Fibroblast of gingiva (primary cell): ENCODE measurements around the gene CR1L.
"Not testable (repeated sequence)": the region's sequence is repeated elsewhere in the genome, so short reads cannot be mapped to it uniquely, and the experiment has no call there.

Experiments
- DNase-seq: peaks from one replicate; pipeline ENCODE4 v3.0.0-alpha.2; 2011; ENCODE audit warnings: low read depth

CR1L gene

GRCh38 chr1:207646171-207646570 is 1.2 kb downstream of the CR1L start:
- no peak for DNase-seq

- DNase-seq = no peak
These were observed 2.1 kb downstream of the CR1L start for GRCh38 chr1:207646944-207647579.

- DNase-seq = no peak
These were observed 2.9 kb downstream of the CR1L start for GRCh38 chr1:207647671-207648333.

- DNase-seq = no peak
These were observed 3.6 kb downstream of the CR1L start for GRCh38 chr1:207648334-207649209.

GRCh38 chr1:207649210-207649753 is 4.3 kb downstream of the CR1L start:
- no peak for DNase-seq

- DNase-seq = no peak
These were observed 5.1 kb downstream of the CR1L start for GRCh38 chr1:207649865-207650580.

- no peak for DNase-seq
These were observed 6.7 kb downstream of the CR1L start for GRCh38 chr1:207651583-207651982.

- no peak for DNase-seq
These were observed 9.4 kb downstream of the CR1L start for GRCh38 chr1:207654320-207654719.

- no peak for DNase-seq
These were observed 13.5 kb downstream of the CR1L start for GRCh38 chr1:207658408-207658807.

- no peak for DNase-seq
These were observed 14.1 kb downstream of the CR1L start for GRCh38 chr1:207658904-207659485.

- DNase-seq = no peak
These were observed 14.7 kb downstream of the CR1L start for GRCh38 chr1:207659545-207660153.

GRCh38 chr1:207661420-207661819 is 16.5 kb downstream of the CR1L start:
- not testable (repeated sequence) for DNase-seq

- DNase-seq = no peak
These were observed 21.4 kb downstream of the CR1L start for GRCh38 chr1:207666342-207666741.

- no peak for DNase-seq
These were observed 24.6 kb downstream of the CR1L start for GRCh38 chr1:207669528-207670009.

GRCh38 chr1:207670192-207670591 is 25.3 kb downstream of the CR1L start:
- no peak for DNase-seq

GRCh38 chr1:207670997-207671396 is 26.1 kb downstream of the CR1L start:
- DNase-seq = no peak

GRCh38 chr1:207672522-207673130 is 27.7 kb downstream of the CR1L start:
- no peak for DNase-seq

GRCh38 chr1:207673399-207673798 is 28.5 kb downstream of the CR1L start:
- DNase-seq = no peak

- DNase-seq = no peak
These were observed 31.2 kb downstream of the CR1L start for GRCh38 chr1:207676153-207676552.

GRCh38 chr1:207680590-207681388 is 35.9 kb downstream of the CR1L start:
- not testable (repeated sequence) for DNase-seq
